Activated gamma-delta T cell (primary cell): ENCODE results near the gene ZFP62.
"Not testable (repeated sequence)": the region's sequence is repeated elsewhere in the genome, so short reads cannot be mapped to it uniquely, and the experiment has no call there.

Source experiments
- DNase-seq: peaks from one replicate; lab custom pipeline; 2025; lab: John Stamatoyannopoulos, UW

Gene ZFP62

GRCh38 chr5:180830253-180831138 is 30.6 kb downstream of the ZFP62 start:
- DNase-seq, result peak; percentile 56

- DNase-seq, result no peak
Measured at GRCh38 chr5:180829726-180830125, 31.4 kb downstream of the ZFP62 start.

GRCh38 chr5:180828756-180829531 is 32.1 kb downstream of the ZFP62 start:
- not testable (repeated sequence) for DNase-seq

GRCh38 chr5:180827374-180827773 is 33.7 kb downstream of the ZFP62 start:
- not testable (repeated sequence) for DNase-seq

- no peak for DNase-seq
Measured at GRCh38 chr5:180825768-180826525, 35.1 kb downstream of the ZFP62 start.

GRCh38 chr5:180824630-180825476 is 36.2 kb downstream of the ZFP62 start:
- no peak for DNase-seq

GRCh38 chr5:180823940-180824629 is 37.0 kb downstream of the ZFP62 start:
- no peak for DNase-seq

GRCh38 chr5:180823346-180823745 is 37.7 kb downstream of the ZFP62 start:
- DNase-seq, result no peak

GRCh38 chr5:180821538-180821937 is 39.5 kb downstream of the ZFP62 start:
- no peak for DNase-seq

GRCh38 chr5:180820788-180821321 is 40.2 kb downstream of the ZFP62 start:
- no peak for DNase-seq

GRCh38 chr5:180818677-180819341 is 42.3 kb downstream of the ZFP62 start:
- no peak for DNase-seq

GRCh38 chr5:180817893-180818674 is 43.0 kb downstream of the ZFP62 start:
- no peak for DNase-seq

- no peak for DNase-seq
Measured at GRCh38 chr5:180816608-180817534, 44.2 kb downstream of the ZFP62 start.

- no peak for DNase-seq
Measured at GRCh38 chr5:180815293-180815917, 45.7 kb downstream of the ZFP62 start.

GRCh38 chr5:180813420-180813819 is 47.7 kb downstream of the ZFP62 start:
- DNase-seq, result no peak

- DNase-seq, result no peak
Measured at GRCh38 chr5:180811623-180812124, 49.4 kb downstream of the ZFP62 start.

- no peak for DNase-seq
Measured at GRCh38 chr5:180810959-180811622, 50.0 kb downstream of the ZFP62 start.
